ENCODE measurements around the gene MAPK1. TPM values are rescaled to one million over a fixed set of nuclear protein-coding genes. Genes with fewer than 3 reads are reported as not detected.
"Not testable (repeated sequence)": the region's sequence is repeated elsewhere in the genome, so short reads cannot be mapped to it uniquely, and the experiment has no call there.

Gene MAPK1
- total and polyA plus RNA-seq, 4 donors = 13.6 to 159 (median 76.6) TPM

- Histone ChIP-seq H3K36me3 (ENCODE audit: control insufficient read depth in 1 of 2, insufficient read depth in 2 of 2, low read length in 1 of 2) (peaks cover 1 to 2% of the 10 kb centered on the region in 2 donors), H3K4me1 (ENCODE audit: control insufficient read depth in 1 of 2, insufficient read depth in 2 of 2, low read length in 2 of 2) (peaks cover 0 to 2% of the 10 kb centered on the region in 2 donors), H3K27ac (ENCODE audit: low read depth in 1 of 2, low read length in 2 of 2) (no peak overlapping the region), H3K9me3 (ENCODE audit: control insufficient read depth, low read length) (no peaks in the 10 kb centered on the region), H3K4me3 (ENCODE audit: low read length in 2 of 2) (no peak overlapping the region), H3K27me3 (ENCODE audit: control insufficient read depth in 1 of 2, insufficient read depth in 2 of 2, low read length in 1 of 2) (no peaks in the 10 kb centered on the region)
- DNase-seq (no peak), ATAC-seq (ENCODE audit: low FRiP score) (no peak)
- intact Hi-C loops (cut with DNase I) = no loop called here
- 96 to 99% methylated on average over 9 of the region's 9 CpGs for WGBS, 2 donors
These were observed 66.7 kb downstream of the MAPK1 start for GRCh38 chr22:21800552-21801303.

GRCh38 chr22:21797444-21798221 lies 69.8 kb downstream of the MAPK1 start:
- no peaks in the 10 kb centered on the region for H3K27me3 ChIP-seq (ENCODE audit: control insufficient read depth in 1 of 2, insufficient read depth in 2 of 2, low read length in 1 of 2)
- ATAC-seq (ENCODE audit: low FRiP score) (no peak), DNase-seq (no peak)
- peaks cover 0 to 2% of the 10 kb centered on the region in 2 donors for H3K4me1 ChIP-seq (ENCODE audit: control insufficient read depth in 1 of 2, insufficient read depth in 2 of 2, low read length in 2 of 2)
- H3K9me3 ChIP-seq (ENCODE audit: control insufficient read depth, low read length) = no peaks in the 10 kb centered on the region
- H3K4me3 ChIP-seq (ENCODE audit: low read length in 2 of 2) = no peak overlapping the region
- H3K36me3 ChIP-seq (ENCODE audit: control insufficient read depth in 1 of 2, insufficient read depth in 2 of 2, low read length in 1 of 2) = peaks cover 0 to 2% of the 10 kb centered on the region in 2 donors
- 44 to 53% methylated on average over 5 of the region's 5 CpGs for WGBS, 2 donors
- peak overlapping the region; percentile 19 to 55 for H3K27ac ChIP-seq (ENCODE audit: low read depth in 1 of 2, low read length in 2 of 2)
- intact Hi-C loops (cut with DNase I) = no loop called here

- DNase-seq (no peak), ATAC-seq (ENCODE audit: low FRiP score) (no peak)
- intact Hi-C loops (cut with DNase I) = no loop called here
- H3K36me3 ChIP-seq (ENCODE audit: control insufficient read depth in 1 of 2, insufficient read depth in 2 of 2, low read length in 1 of 2) = peaks cover 0 to 1% of the 10 kb centered on the region in 2 donors
- H3K4me3 ChIP-seq (ENCODE audit: low read length in 2 of 2) = no peak overlapping the region
- no peaks in the 10 kb centered on the region for H3K27me3 ChIP-seq (ENCODE audit: control insufficient read depth in 1 of 2, insufficient read depth in 2 of 2, low read length in 1 of 2)
- no peaks in the 10 kb centered on the region for H3K9me3 ChIP-seq (ENCODE audit: control insufficient read depth, low read length)
- peaks cover 0 to 2% of the 10 kb centered on the region in 2 donors for H3K4me1 ChIP-seq (ENCODE audit: control insufficient read depth in 1 of 2, insufficient read depth in 2 of 2, low read length in 2 of 2)
- 55 to 57% methylated on average over 5 of the region's 5 CpGs for WGBS, 2 donors
- no peak overlapping the region for H3K27ac ChIP-seq (ENCODE audit: low read depth in 1 of 2, low read length in 2 of 2)
These were observed 70.6 kb downstream of the MAPK1 start for GRCh38 chr22:21796863-21797262.

DNA sequence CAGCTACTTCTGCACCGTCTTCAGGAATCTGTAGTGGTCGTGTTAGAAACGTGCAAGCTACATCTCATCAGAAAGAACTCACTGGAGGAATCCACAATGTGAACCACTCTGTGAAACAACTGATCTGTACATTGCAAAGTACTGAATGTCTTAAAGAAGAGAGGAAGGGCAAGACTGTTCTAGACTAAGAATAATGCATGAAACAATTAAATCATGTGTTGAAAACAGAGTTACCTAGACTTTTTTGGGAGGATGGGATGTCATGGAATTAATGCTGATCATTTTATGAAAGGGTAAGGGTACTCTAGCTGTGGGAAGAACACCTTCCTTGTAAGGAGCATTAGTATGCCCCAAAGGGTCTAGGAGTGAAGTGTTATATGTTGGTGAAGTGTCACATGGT lies 71.2 kb downstream of the MAPK1 start:
- ATAC-seq (ENCODE audit: low FRiP score) (no peak), DNase-seq (no peak)
- H3K4me3 ChIP-seq (ENCODE audit: low read length in 2 of 2) = no peak overlapping the region
- no peak overlapping the region for H3K27ac ChIP-seq (ENCODE audit: low read depth in 1 of 2, low read length in 2 of 2)
- intact Hi-C loops (cut with DNase I) = no loop called here
- no peaks in the 10 kb centered on the region for H3K36me3 ChIP-seq (ENCODE audit: control insufficient read depth in 1 of 2, insufficient read depth in 2 of 2, low read length in 1 of 2)
- no peaks in the 10 kb centered on the region for H3K9me3 ChIP-seq (ENCODE audit: control insufficient read depth, low read length)
- peaks cover 2% of the 10 kb centered on the region in 2 donors for H3K4me1 ChIP-seq (ENCODE audit: control insufficient read depth in 1 of 2, insufficient read depth in 2 of 2, low read length in 2 of 2)
- H3K27me3 ChIP-seq (ENCODE audit: control insufficient read depth in 1 of 2, insufficient read depth in 2 of 2, low read length in 1 of 2) = no peaks in the 10 kb centered on the region
- WGBS, 2 donors = 75 to 93% methylated on average over 3 of the region's 3 CpGs

- H3K27ac ChIP-seq (ENCODE audit: low read depth in 1 of 2, low read length in 2 of 2); DNase-seq; H3K9me3 ChIP-seq (ENCODE audit: control insufficient read depth, low read length); ATAC-seq (ENCODE audit: low FRiP score); H3K4me1 ChIP-seq (ENCODE audit: control insufficient read depth in 1 of 2, insufficient read depth in 2 of 2, low read length in 2 of 2); intact Hi-C loops (cut with DNase I); H3K36me3 ChIP-seq (ENCODE audit: control insufficient read depth in 1 of 2, insufficient read depth in 2 of 2, low read length in 1 of 2); H3K27me3 ChIP-seq (ENCODE audit: control insufficient read depth in 1 of 2, insufficient read depth in 2 of 2, low read length in 1 of 2); H3K4me3 ChIP-seq (ENCODE audit: low read length in 2 of 2): not testable (repeated sequence)
- 96 to 97% methylated on average over 10 of the region's 10 CpGs for WGBS, 2 donors
These were observed 73.7 kb downstream of the MAPK1 start for GRCh38 chr22:21793716-21794115.

GRCh38 chr22:21791635-21792625 lies 75.5 kb downstream of the MAPK1 start:
- Histone ChIP-seq H3K36me3 (ENCODE audit: control insufficient read depth in 1 of 2, insufficient read depth in 2 of 2, low read length in 1 of 2) (peaks cover 0 to 2% of the 10 kb centered on the region in 2 donors), H3K4me1 (ENCODE audit: control insufficient read depth in 1 of 2, insufficient read depth in 2 of 2, low read length in 2 of 2) (peaks cover 2% of the 10 kb centered on the region in 2 donors), H3K4me3 (ENCODE audit: low read length in 2 of 2) (no peak overlapping the region), H3K27ac (ENCODE audit: low read depth in 1 of 2, low read length in 2 of 2) (peak overlapping the region in 1 of 2 donors; percentile 6), H3K27me3 (ENCODE audit: control insufficient read depth in 1 of 2, insufficient read depth in 2 of 2, low read length in 1 of 2) (no peaks in the 10 kb centered on the region), H3K9me3 (ENCODE audit: control insufficient read depth, low read length) (no peaks in the 10 kb centered on the region)
- no peak for ATAC-seq (ENCODE audit: low FRiP score)
- DNase-seq = no peak
- intact Hi-C loops (cut with DNase I) = no loop called here
- 62 to 64% methylated on average over 11 of the region's 11 CpGs for WGBS, 2 donors

GRCh38 chr22:21790849-21791610 lies 76.4 kb downstream of the MAPK1 start:
- DNase-seq; ATAC-seq (ENCODE audit: low FRiP score); H3K27me3 ChIP-seq (ENCODE audit: control insufficient read depth in 1 of 2, insufficient read depth in 2 of 2, low read length in 1 of 2); H3K4me3 ChIP-seq (ENCODE audit: low read length in 2 of 2); H3K9me3 ChIP-seq (ENCODE audit: control insufficient read depth, low read length); intact Hi-C loops (cut with DNase I); H3K4me1 ChIP-seq (ENCODE audit: control insufficient read depth in 1 of 2, insufficient read depth in 2 of 2, low read length in 2 of 2); H3K36me3 ChIP-seq (ENCODE audit: control insufficient read depth in 1 of 2, insufficient read depth in 2 of 2, low read length in 1 of 2); H3K27ac ChIP-seq (ENCODE audit: low read depth in 1 of 2, low read length in 2 of 2): not testable (repeated sequence)
- whole genome bisulfite sequencing, 2 donors = 91 to 95% methylated on average over 11 of the region's 11 CpGs

- no peak for ATAC-seq (ENCODE audit: low FRiP score)
- intact Hi-C loops (cut with DNase I) = no loop called here
These were observed 77.1 kb downstream of the MAPK1 start for GRCh38 chr22:21790359-21790758.

More at GRCh38 chr22:21790359-21790758, 77.1 kb downstream of the MAPK1 start:
- DNase-seq = no peak
- Histone ChIP-seq H3K27ac (ENCODE audit: low read depth in 1 of 2, low read length in 2 of 2) (no peak overlapping the region), H3K36me3 (ENCODE audit: control insufficient read depth in 1 of 2, insufficient read depth in 2 of 2, low read length in 1 of 2) (peaks cover 0 to 2% of the 10 kb centered on the region in 2 donors), H3K27me3 (ENCODE audit: control insufficient read depth in 1 of 2, insufficient read depth in 2 of 2, low read length in 1 of 2) (no peaks in the 10 kb centered on the region), H3K9me3 (ENCODE audit: control insufficient read depth, low read length) (no peaks in the 10 kb centered on the region), H3K4me3 (ENCODE audit: low read length in 2 of 2) (no peak overlapping the region), H3K4me1 (ENCODE audit: control insufficient read depth in 1 of 2, insufficient read depth in 2 of 2, low read length in 2 of 2) (peaks cover 0 to 2% of the 10 kb centered on the region in 2 donors)

Data from aorta (tissue), 5 donors.